Panc1 (cell line): ENCODE measurements around the gene GAMT. TPM values are rescaled to one million over a fixed set of nuclear protein-coding genes. Genes with fewer than 3 reads are reported as not detected.

ENCODE experiments used
- ATAC-seq: fragments of 200-7000 bp; cut with Tn5 transposase; 2 replicates; pipeline ENCODE4 v1.9.1; 2020; ENCODE audit warnings: mild to moderate bottlenecking, moderate library complexity
- BruUV-seq: library from RNA; stranded (reverse); fragments of 400-500 nt; replicated peaks from 2 replicates; lab custom pipeline; 2021; lab: Mats Ljungman, UMichigan
- CTCF ChIA-PET: fragments of 300-600 bp; sonication (Branson Sonifier 250); formaldehyde crosslinking; loops from one replicate; lab custom pipeline; 2022; ENCODE audit warnings: antibody characterized with exemption; lab: Charles Lee
- POLR2A ChIA-PET: fragments of 300-600 bp; sonication (Branson Sonifier 250); formaldehyde crosslinking; loops from one replicate; lab custom pipeline; 2022; ENCODE audit warnings: antibody characterized with exemption; lab: Charles Lee
- DNase-seq: peaks from one replicate; pipeline ENCODE4 v3.0.0-alpha.2; 2010; ENCODE audit warnings: low read depth, low spot score
- H3K27ac ChIP-seq: 2 replicates; pipeline ENCODE4 v1.5.1; 2011; ENCODE audit warnings: mild to moderate bottlenecking, low read length, inconsistent platforms
- H3K27me3 ChIP-seq: fragments of 200-500 bp; sonication (Bioruptor generic); 2 replicates; pipeline ENCODE4 v1.6.0; 2014; ENCODE audit warnings: low read length, inconsistent platforms; ENCODE audit not compliant: control insufficient read depth, insufficient read depth
- H3K36me3 ChIP-seq: fragments of 200-500 bp; sonication (Bioruptor generic); 2 replicates; pipeline ENCODE4 v1.5.1; 2014; ENCODE audit warnings: inconsistent platforms, mild to moderate bottlenecking, low read length, moderate library complexity; ENCODE audit not compliant: control insufficient read depth, insufficient read depth
- H3K4me1 ChIP-seq: 2 replicates; pipeline ENCODE4 v1.5.1; 2011; ENCODE audit warnings: inconsistent platforms, mild to moderate bottlenecking, low read length, moderate library complexity; ENCODE audit not compliant: control insufficient read depth, insufficient read depth
- H3K4me3 ChIP-seq, 2 experiments: 2 replicates each; pipeline ENCODE4 v1.5.1; 2011 to 2012; ENCODE audit warnings: low read depth in 2 of 2, low read length in 2 of 2, mild to moderate bottlenecking in 2 of 2, inconsistent platforms in 1 of 2, moderate library complexity in 1 of 2
- H3K9me3 ChIP-seq: fragments of 200-500 bp; sonication (Bioruptor generic); 2 replicates; pipeline ENCODE4 v1.5.1; 2014; ENCODE audit warnings: low read depth, mild to moderate bottlenecking, inconsistent platforms, low read length, moderate library complexity; ENCODE audit not compliant: control insufficient read depth, insufficient read depth
- CTCF ChIP-seq: fragments of 450-650 bp; IDR thresholded peaks from 2 replicates; pipeline ENCODE4 v1.5.1; 2017; ENCODE audit warnings: mild to moderate bottlenecking
- POLR2AphosphoS5 ChIP-seq: IDR thresholded peaks from 2 replicates; pipeline ENCODE4 v1.6.1; 2012; ENCODE audit warnings: mild to moderate bottlenecking, low read depth, low read length, moderate library complexity
- REST ChIP-seq, 2 experiments: IDR thresholded peaks; 2 replicates each; pipeline ENCODE4 v1.6.1; 2011 to 2012; ENCODE audit warnings: low read depth in 2 of 2, control low read depth in 1 of 2, low read length in 1 of 2, mild to moderate bottlenecking in 1 of 2, moderate library complexity in 1 of 2; ENCODE audit not compliant: insufficient read depth in 1 of 2
- SIN3A ChIP-seq: IDR thresholded peaks from 2 replicates; pipeline ENCODE4 v1.6.1; 2012; ENCODE audit warnings: low read depth, mild to moderate bottlenecking, low read length, moderate library complexity, borderline replicate concordance; ENCODE audit not compliant: insufficient read depth
- TCF7L2 ChIP-seq: IDR thresholded peaks from 2 replicates; pipeline ENCODE4 v1.6.1; 2011; ENCODE audit warnings: mild to moderate bottlenecking, low read depth, low read length, inconsistent platforms
- in situ Hi-C: cut with HindIII; loops from 2 replicates; pipeline ENCODE4 v1.10.0; 2016; ENCODE audit warnings: low sequenced_read_pairs, low pct_unique_long_range_greater_than_20kb
- intact Hi-C: fragments of 100-400 bp; cut with micrococcal nuclease; formaldehyde crosslinking; loops from one replicate; pipeline ENCODE4 v1.10.0; 2022; ENCODE audit not compliant: unreplicated experiment
- total RNA-seq: library from RNA; stranded (reverse); gene quantifications from one replicate; pipeline ENCODE4 v1.2.1, GENCODE V29; 2021; ENCODE audit not compliant: unreplicated experiment

The GAMT gene
- total RNA-seq, 1 experiment from 2014 or later = 21.2 TPM

GRCh38 chr19:1389033-1389940, 12.1 kb downstream of the GAMT start:
- DNase-seq = no peak
- Histone ChIP-seq H3K4me3 (no peak overlapping the region), H3K9me3 (no peaks in the 10 kb centered on the region), H3K27ac (no peak overlapping the region), H3K36me3 (no peaks in the 10 kb centered on the region; the same call in 1 of the 2 replicates), H3K4me1 (no peaks in the 10 kb centered on the region), H3K27me3 (no peaks in the 10 kb centered on the region)
- POLR2A ChIA-PET = no interaction called here
- no peak for TF ChIP-seq REST (IDR thresholded peaks at IDR 0.05; ENCODE audit: insufficient read depth in 1 of 2, low read depth in 2 of 2, low read length in 1 of 2)
- no peak for TF ChIP-seq TCF7L2
- TF ChIP-seq POLR2AphosphoS5 = no peak
- TF ChIP-seq SIN3A = no peak
- TF ChIP-seq CTCF = no peak
- no peak for ATAC-seq
- no TSS peak for BruUV-seq
- intact Hi-C loops (no loop called here), in situ Hi-C loops (no loop called here)
- CTCF ChIA-PET = no interaction called here

- TF ChIP-seq TCF7L2 = no peak
- no peak for TF ChIP-seq SIN3A
- TF ChIP-seq POLR2AphosphoS5 = no peak
- no peak for TF ChIP-seq CTCF
- no peak for TF ChIP-seq REST (IDR thresholded peaks at IDR 0.05; ENCODE audit: insufficient read depth in 1 of 2, low read depth in 2 of 2, low read length in 1 of 2)
- Histone ChIP-seq H3K27ac (no peak overlapping the region), H3K4me3 (no peak overlapping the region), H3K27me3 (no peaks in the 10 kb centered on the region), H3K4me1 (no peaks in the 10 kb centered on the region), H3K9me3 (no peaks in the 10 kb centered on the region), H3K36me3 (peaks cover 4% of the 10 kb centered on the region; the same call in 1 of the 2 replicates)
- ChIA-PET POLR2A (no interaction called here), CTCF (no interaction called here)
- no TSS peak for BruUV-seq
- DNase-seq (no peak), ATAC-seq (no peak)
- intact Hi-C loops = no loop called here
- in situ Hi-C loops = no loop called here
These were observed 12.7 kb downstream of the GAMT start for GRCh38 chr19:1388637-1389026.
